ENCODE results near the gene P2RX5. TPM values are rescaled to one million over a fixed set of nuclear protein-coding genes. Genes with fewer than 3 reads are reported as not detected.

Gene P2RX5
- total and polyA plus RNA-seq, 9 donors, result 18.7 to 35.6 (median 22.8) TPM

DNA sequence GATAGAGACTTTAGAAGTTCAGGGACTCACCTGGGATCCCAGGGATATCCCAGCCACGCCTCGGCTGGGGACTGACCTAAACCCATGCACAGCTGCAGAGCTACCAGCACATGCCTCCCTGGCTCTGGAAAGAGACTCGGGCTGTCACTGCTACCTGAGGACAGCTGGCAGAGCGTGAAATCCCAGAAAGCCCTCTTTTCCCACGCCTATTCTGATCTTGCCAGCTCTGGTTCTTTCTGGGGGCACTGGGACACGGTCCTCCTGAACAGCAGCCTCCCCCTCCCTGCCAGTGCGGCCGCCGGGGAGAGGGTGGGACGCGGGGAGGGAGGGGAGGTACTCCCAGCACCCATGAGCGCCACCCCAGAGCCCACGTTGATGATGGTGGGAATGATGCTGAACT lies 10.8 kb downstream of the P2RX5 start:
- DNase-seq, result no peak
- Histone ChIP-seq H3K4me1 (ENCODE audit: control insufficient read depth, insufficient read depth, low read length) (peaks cover 11% of the 10 kb centered on the region), H3K4me3 (ENCODE audit: low read length) (no peak overlapping the region), H3K36me3 (ENCODE audit: control insufficient read depth, insufficient read depth, low read length) (no peaks in the 10 kb centered on the region), H3K27me3 (ENCODE audit: control insufficient read depth, insufficient read depth, low read length) (peaks cover 12% of the 10 kb centered on the region), H3K27ac (ENCODE audit: low read length) (no peak overlapping the region), H3K9me3 (replicated peaks; ENCODE audit: control insufficient read depth, low read depth, low read length) (no peaks in the 10 kb centered on the region)
- 41% methylated on average over 4 of the region's 13 CpGs for WGBS (ENCODE audit: insufficient coverage)

GRCh38 chr17:3683054-3683511 lies 12.9 kb downstream of the P2RX5 start:
- Histone ChIP-seq H3K27me3 (ENCODE audit: control insufficient read depth, insufficient read depth, low read length) (peaks cover 12% of the 10 kb centered on the region), H3K27ac (ENCODE audit: low read length) (no peak overlapping the region), H3K36me3 (ENCODE audit: control insufficient read depth, insufficient read depth, low read length) (no peaks in the 10 kb centered on the region), H3K4me3 (ENCODE audit: low read length) (no peak overlapping the region), H3K9me3 (replicated peaks; ENCODE audit: control insufficient read depth, low read depth, low read length) (no peaks in the 10 kb centered on the region), H3K4me1 (ENCODE audit: control insufficient read depth, insufficient read depth, low read length) (peaks cover 8% of the 10 kb centered on the region)
- WGBS (ENCODE audit: insufficient coverage), result 57% methylated on average over 6 of the region's 10 CpGs
- no peak for DNase-seq

DNA sequence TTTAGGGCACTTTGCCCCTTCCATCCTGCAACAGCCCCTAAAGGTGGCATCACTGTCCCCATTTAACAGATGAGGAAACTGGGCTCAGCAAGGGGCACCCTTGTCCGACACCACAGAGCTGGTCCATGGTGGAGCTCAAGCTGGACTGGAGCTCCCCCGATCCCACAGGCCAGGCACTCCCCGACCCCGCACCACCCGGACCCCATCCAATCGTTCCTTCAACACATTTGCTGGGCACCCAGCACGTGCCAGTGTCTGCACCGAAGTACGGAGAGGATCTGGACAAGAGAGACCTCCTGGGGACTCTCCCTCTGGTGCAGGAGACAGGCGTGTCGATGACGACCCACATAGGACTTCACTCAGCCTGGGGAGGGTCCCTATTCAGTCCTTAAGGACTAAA lies 13.9 kb downstream of the P2RX5 start:
- Histone ChIP-seq H3K27ac (ENCODE audit: low read length) (no peak overlapping the region), H3K36me3 (ENCODE audit: control insufficient read depth, insufficient read depth, low read length) (peaks cover 4% of the 10 kb centered on the region), H3K9me3 (replicated peaks; ENCODE audit: control insufficient read depth, low read depth, low read length) (no peaks in the 10 kb centered on the region), H3K27me3 (ENCODE audit: control insufficient read depth, insufficient read depth, low read length) (peaks cover 11% of the 10 kb centered on the region), H3K4me1 (ENCODE audit: control insufficient read depth, insufficient read depth, low read length) (peaks cover 6% of the 10 kb centered on the region), H3K4me3 (ENCODE audit: low read length) (no peak overlapping the region)
- WGBS (ENCODE audit: insufficient coverage), result 85% methylated on average over 12 of the region's 12 CpGs
- no peak for DNase-seq

- 71% methylated on average over 14 of the region's 20 CpGs for WGBS (ENCODE audit: insufficient coverage)
- Histone ChIP-seq H3K27me3 (ENCODE audit: control insufficient read depth, insufficient read depth, low read length) (peaks cover 11% of the 10 kb centered on the region), H3K4me1 (ENCODE audit: control insufficient read depth, insufficient read depth, low read length) (peaks cover 6% of the 10 kb centered on the region), H3K27ac (ENCODE audit: low read length) (no peak overlapping the region), H3K4me3 (ENCODE audit: low read length) (no peak overlapping the region), H3K9me3 (replicated peaks; ENCODE audit: control insufficient read depth, low read depth, low read length) (no peaks in the 10 kb centered on the region), H3K36me3 (ENCODE audit: control insufficient read depth, insufficient read depth, low read length) (peaks cover 4% of the 10 kb centered on the region)
- no peak for DNase-seq
These were observed 14.4 kb downstream of the P2RX5 start for GRCh38 chr17:3681565-3681964.

- 88% methylated on average over 11 of the region's 12 CpGs for WGBS (ENCODE audit: insufficient coverage)
- Histone ChIP-seq H3K9me3 (replicated peaks; ENCODE audit: control insufficient read depth, low read depth, low read length) (no peaks in the 10 kb centered on the region), H3K4me3 (ENCODE audit: low read length) (no peak overlapping the region), H3K27me3 (ENCODE audit: control insufficient read depth, insufficient read depth, low read length) (peaks cover 11% of the 10 kb centered on the region), H3K27ac (ENCODE audit: low read length) (no peak overlapping the region), H3K36me3 (ENCODE audit: control insufficient read depth, insufficient read depth, low read length) (peaks cover 4% of the 10 kb centered on the region), H3K4me1 (ENCODE audit: control insufficient read depth, insufficient read depth, low read length) (peaks cover 6% of the 10 kb centered on the region)
- no peak for DNase-seq
These were observed 14.9 kb downstream of the P2RX5 start for GRCh38 chr17:3681057-3681456.

DNA sequence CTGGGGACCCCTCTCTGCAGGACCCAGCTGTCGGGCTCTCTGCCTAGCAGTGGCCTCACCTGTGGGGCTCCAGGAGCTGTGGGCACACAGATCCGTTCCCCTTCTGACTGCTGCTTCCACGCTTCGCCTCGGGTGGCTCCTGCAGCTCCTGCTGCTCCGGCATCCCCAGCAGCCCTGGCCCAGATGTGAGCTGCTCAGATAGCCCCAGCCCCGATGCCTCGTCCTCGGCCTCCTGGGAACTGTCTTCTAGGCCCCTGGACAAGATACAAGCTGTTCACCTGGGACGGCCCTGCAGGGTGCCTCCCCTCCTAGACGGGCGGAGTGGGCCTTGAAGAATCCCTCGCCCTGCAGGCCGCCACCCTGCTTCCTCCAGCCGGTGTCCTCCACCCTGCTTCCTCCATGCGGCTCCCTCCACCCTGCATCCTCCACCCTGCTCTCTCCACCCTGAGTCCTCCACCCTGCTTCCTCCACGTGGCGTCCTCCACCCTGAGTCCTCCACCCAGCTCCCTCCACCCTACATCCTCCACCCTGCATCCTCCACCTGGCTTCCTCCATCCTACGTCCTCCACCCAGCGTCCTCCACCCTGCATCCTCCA lies 16.3 kb downstream of the P2RX5 start:
- no peak overlapping the region for H3K27ac ChIP-seq (ENCODE audit: low read length)
- WGBS (ENCODE audit: insufficient coverage), result 46% methylated on average over 20 of the region's 20 CpGs
- no peak overlapping the region for H3K4me3 ChIP-seq (ENCODE audit: low read length)
- no peaks in the 10 kb centered on the region for H3K4me1 ChIP-seq (ENCODE audit: control insufficient read depth, insufficient read depth, low read length)
- H3K27me3 ChIP-seq (ENCODE audit: control insufficient read depth, insufficient read depth, low read length), result peaks cover 7% of the 10 kb centered on the region
- no peaks in the 10 kb centered on the region for H3K9me3 ChIP-seq (replicated peaks; ENCODE audit: control insufficient read depth, low read depth, low read length)
- H3K36me3 ChIP-seq (ENCODE audit: control insufficient read depth, insufficient read depth, low read length), result peaks cover 4% of the 10 kb centered on the region
- DNase-seq, result no peak

GRCh38 chr17:3678821-3679530 lies 17.0 kb downstream of the P2RX5 start:
- Histone ChIP-seq H3K27ac (ENCODE audit: low read length) (no peak overlapping the region), H3K36me3 (ENCODE audit: control insufficient read depth, insufficient read depth, low read length) (peaks cover 4% of the 10 kb centered on the region), H3K4me1 (ENCODE audit: control insufficient read depth, insufficient read depth, low read length) (no peaks in the 10 kb centered on the region), H3K9me3 (replicated peaks; ENCODE audit: control insufficient read depth, low read depth, low read length) (no peaks in the 10 kb centered on the region), H3K4me3 (ENCODE audit: low read length) (no peak overlapping the region), H3K27me3 (ENCODE audit: control insufficient read depth, insufficient read depth, low read length) (peaks cover 2% of the 10 kb centered on the region)
- DNase-seq, result no peak
- WGBS (ENCODE audit: insufficient coverage), result 87% methylated on average over 17 of the region's 27 CpGs

DNA sequence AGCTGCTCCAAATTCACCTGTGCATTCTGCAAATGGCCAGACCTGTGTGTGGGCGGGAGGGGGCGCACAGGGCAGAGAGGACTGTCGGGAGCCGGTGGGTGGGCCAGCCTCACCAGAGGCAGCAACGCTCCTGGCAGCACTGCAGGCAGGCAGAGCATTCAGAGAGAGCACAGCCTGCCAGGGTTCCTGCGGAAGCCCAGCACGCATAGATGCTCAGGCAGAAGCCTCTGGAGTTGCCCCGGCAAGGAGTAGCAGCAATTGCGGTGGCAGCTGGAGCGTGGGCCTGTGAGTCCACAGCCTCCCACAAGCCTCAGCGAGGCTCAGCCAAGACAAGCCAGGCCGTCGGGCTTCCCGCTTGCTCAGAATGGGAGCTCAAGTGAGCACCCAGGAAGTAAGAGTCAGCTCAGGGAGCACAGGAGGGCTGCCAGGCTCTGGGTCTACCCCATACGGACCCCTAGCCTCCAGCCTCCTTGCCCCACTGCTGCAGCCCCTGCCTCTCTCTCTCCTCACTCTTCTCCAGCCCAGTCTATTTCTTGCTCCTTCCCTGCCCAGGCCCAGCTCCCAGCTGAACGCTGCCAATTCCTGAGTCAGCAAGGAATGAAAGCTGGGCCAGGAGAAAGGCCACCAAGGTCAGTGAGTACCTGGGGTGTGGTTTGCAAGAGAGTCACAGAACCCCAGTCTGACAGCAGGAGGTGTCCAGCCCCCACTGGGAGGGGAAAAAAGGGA lies 17.7 kb downstream of the P2RX5 start:
- Histone ChIP-seq H3K27me3 (ENCODE audit: control insufficient read depth, insufficient read depth, low read length) (no peaks in the 10 kb centered on the region), H3K4me3 (ENCODE audit: low read length) (no peak overlapping the region), H3K9me3 (replicated peaks; ENCODE audit: control insufficient read depth, low read depth, low read length) (no peaks in the 10 kb centered on the region), H3K4me1 (ENCODE audit: control insufficient read depth, insufficient read depth, low read length) (no peaks in the 10 kb centered on the region), H3K36me3 (ENCODE audit: control insufficient read depth, insufficient read depth, low read length) (peaks cover 4% of the 10 kb centered on the region), H3K27ac (ENCODE audit: low read length) (no peak overlapping the region)
- no peak for DNase-seq
- 33% methylated on average over 14 of the region's 16 CpGs for WGBS (ENCODE audit: insufficient coverage)

DNA sequence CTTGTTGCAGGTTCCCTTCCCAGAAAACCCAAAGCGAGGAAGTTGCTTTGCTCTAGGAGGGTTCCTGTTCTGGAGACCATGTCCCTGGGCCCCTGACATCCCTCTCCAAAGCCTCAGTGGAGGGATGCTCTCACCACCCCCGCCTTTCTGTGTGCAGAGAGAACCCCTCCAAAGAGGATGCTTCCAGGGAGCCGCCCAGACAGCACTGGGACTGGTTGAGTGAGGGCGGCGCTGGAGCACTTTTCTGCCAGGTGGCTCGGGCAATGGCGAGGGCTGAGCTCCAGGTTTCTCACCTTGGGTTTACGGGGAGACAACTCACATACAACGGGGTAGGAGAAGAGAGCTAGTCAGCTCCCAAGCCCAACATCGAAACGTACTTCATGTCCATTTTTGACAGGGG lies 20.1 kb downstream of the P2RX5 start:
- H3K4me1 ChIP-seq (ENCODE audit: control insufficient read depth, insufficient read depth, low read length), result no peaks in the 10 kb centered on the region
- DNase-seq, result no peak
- no peak overlapping the region for H3K4me3 ChIP-seq (ENCODE audit: low read length)
- no peaks in the 10 kb centered on the region for H3K9me3 ChIP-seq (replicated peaks; ENCODE audit: control insufficient read depth, low read depth, low read length)
- peaks cover 13% of the 10 kb centered on the region for H3K36me3 ChIP-seq (ENCODE audit: control insufficient read depth, insufficient read depth, low read length)
- WGBS (ENCODE audit: insufficient coverage), result 82% methylated on average over 7 of the region's 11 CpGs
- H3K27me3 ChIP-seq (ENCODE audit: control insufficient read depth, insufficient read depth, low read length), result no peaks in the 10 kb centered on the region
- H3K27ac ChIP-seq (ENCODE audit: low read length), result no peak overlapping the region

DNA sequence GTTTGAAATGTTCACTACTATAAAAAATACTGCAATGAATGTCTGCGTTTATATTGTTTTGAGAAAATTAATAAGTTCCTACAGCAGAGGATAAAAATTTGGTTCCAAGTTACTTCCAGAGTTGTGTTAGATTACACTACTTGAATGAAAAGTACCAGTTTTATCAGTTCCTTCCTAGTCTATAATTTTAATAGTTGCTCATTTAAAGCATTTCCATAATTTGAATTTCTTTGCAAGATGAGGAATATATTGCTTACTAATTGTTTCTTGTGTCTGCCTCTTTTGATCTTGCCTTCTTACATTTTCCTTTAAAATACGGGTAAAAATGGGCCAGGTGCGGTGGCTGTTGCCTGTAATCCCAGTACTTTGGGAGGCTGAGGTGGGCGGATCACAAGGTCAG lies 23.4 kb downstream of the P2RX5 start:
- Histone ChIP-seq H3K4me1 (ENCODE audit: control insufficient read depth, insufficient read depth, low read length) (peaks cover 15% of the 10 kb centered on the region), H3K27ac (ENCODE audit: low read length) (no peak overlapping the region), H3K9me3 (replicated peaks; ENCODE audit: control insufficient read depth, low read depth, low read length) (no peaks in the 10 kb centered on the region), H3K36me3 (ENCODE audit: control insufficient read depth, insufficient read depth, low read length) (peaks cover 11% of the 10 kb centered on the region), H3K4me3 (ENCODE audit: low read length) (no peak overlapping the region), H3K27me3 (ENCODE audit: control insufficient read depth, insufficient read depth, low read length) (no peaks in the 10 kb centered on the region)
- DNase-seq, result no peak
- WGBS (ENCODE audit: insufficient coverage), result 100% methylated on average over 1 of the region's 4 CpGs
